Measurements from ENCODE around the gene STRA6.

DNA sequence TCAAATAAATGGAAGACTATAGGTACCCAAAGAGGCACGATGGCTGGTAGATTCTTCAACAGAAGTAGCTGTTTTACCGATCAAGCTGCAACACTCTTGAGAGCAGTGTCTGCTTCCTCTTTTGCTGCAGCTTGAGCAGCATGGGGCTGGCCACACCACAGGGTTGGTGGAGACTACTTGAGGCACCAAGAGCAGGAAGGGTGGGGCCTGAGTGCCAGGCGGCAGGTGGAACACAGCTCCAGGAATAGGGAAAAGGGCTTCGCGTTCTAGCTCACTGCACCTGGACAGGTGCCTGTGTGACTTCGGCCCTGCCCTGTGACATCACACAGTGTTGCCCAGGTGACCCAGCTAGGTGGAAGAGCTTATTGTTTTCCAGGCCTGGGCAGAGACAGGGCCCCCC, 33.4 kb upstream of the STRA6 start, which contains the start of gene CCDC33:
- TF ChIP-seq POLR2A (IDR thresholded peaks at IDR 0.05; ENCODE audit: low read depth) (no peak), POLR2AphosphoS5 (IDR thresholded peaks at IDR 0.05) (no peak)
- TF ChIP-seq, protein P1, sequence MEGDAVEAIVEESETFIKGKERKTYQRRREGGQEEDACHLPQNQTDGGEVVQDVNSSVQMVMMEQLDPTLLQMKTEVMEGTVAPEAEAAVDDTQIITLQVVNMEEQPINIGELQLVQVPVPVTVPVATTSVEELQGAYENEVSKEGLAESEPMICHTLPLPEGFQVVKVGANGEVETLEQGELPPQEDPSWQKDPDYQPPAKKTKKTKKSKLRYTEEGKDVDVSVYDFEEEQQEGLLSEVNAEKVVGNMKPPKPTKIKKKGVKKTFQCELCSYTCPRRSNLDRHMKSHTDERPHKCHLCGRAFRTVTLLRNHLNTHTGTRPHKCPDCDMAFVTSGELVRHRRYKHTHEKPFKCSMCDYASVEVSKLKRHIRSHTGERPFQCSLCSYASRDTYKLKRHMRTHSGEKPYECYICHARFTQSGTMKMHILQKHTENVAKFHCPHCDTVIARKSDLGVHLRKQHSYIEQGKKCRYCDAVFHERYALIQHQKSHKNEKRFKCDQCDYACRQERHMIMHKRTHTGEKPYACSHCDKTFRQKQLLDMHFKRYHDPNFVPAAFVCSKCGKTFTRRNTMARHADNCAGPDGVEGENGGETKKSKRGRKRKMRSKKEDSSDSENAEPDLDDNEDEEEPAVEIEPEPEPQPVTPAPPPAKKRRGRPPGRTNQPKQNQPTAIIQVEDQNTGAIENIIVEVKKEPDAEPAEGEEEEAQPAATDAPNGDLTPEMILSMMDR (IDR thresholded peaks at IDR 0.05): no peak

Data from esophagus muscularis mucosa (tissue), 3 donors.